GM19240 (cell line): ENCODE data around the gene SPTBN5.

ENCODE experiments used
- DNase-seq: peaks from one replicate; pipeline ENCODE4 v3.0.0; 2011; ENCODE audit warnings: low spot score; ENCODE audit not compliant: insufficient read length

SPTBN5 gene

GRCh38 chr15:41825572-41826535 is 68.0 kb downstream of the SPTBN5 start:
- DNase-seq, result no peak

- DNase-seq, result no peak
Measured at GRCh38 chr15:41825145-41825544, 68.7 kb downstream of the SPTBN5 start.

- DNase-seq, result no peak
Measured at GRCh38 chr15:41824062-41824745, 69.6 kb downstream of the SPTBN5 start.

- DNase-seq, result no peak
Measured at GRCh38 chr15:41823502-41823901, 70.4 kb downstream of the SPTBN5 start.

- no peak for DNase-seq
Measured at GRCh38 chr15:41822957-41823356, 70.9 kb downstream of the SPTBN5 start.

DNA sequence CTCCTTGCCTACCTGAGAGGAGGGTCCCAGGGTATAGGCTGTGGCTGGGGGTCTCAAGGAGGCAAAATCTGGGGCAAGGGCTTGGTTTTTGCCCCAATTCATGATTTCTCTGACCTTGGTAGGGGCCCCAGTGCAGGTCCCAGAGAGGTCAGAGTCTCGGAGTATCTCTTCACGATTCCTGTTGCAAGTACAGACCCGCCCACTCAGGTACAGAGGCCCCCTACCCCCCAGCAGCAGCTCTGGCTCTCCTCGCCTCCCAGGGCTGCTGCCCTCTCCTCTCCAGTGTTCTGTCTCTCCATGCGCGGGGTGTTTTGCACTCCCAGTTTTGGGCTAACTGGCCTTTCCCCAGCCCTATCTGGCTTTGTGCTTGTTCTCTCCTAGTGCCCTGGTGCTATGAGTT is 71.4 kb downstream of the SPTBN5 start:
- DNase-seq, result no peak

DNA sequence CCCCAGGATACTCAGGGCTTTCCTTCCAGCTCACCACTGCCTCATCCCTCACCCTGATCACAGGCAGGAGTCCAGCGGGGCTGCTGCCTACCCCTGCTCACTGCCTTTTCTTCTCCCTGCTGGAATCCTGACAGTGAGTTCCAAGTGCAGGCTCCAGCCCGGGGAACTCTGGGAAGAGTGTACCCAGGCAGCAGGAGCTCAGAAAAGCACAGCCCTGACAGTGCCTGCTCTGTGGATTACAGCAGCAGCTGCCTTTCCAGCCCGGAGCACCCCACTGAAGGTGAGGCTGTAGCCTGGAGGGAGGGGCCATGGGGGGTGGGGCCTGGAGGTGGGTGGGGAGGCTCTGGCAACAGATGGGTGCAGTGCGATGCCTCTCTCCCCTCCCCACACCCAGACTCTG is 72.0 kb downstream of the SPTBN5 start:
- DNase-seq, result no peak

- DNase-seq, result no peak
Measured at GRCh38 chr15:41820791-41821423, 72.9 kb downstream of the SPTBN5 start.

DNA sequence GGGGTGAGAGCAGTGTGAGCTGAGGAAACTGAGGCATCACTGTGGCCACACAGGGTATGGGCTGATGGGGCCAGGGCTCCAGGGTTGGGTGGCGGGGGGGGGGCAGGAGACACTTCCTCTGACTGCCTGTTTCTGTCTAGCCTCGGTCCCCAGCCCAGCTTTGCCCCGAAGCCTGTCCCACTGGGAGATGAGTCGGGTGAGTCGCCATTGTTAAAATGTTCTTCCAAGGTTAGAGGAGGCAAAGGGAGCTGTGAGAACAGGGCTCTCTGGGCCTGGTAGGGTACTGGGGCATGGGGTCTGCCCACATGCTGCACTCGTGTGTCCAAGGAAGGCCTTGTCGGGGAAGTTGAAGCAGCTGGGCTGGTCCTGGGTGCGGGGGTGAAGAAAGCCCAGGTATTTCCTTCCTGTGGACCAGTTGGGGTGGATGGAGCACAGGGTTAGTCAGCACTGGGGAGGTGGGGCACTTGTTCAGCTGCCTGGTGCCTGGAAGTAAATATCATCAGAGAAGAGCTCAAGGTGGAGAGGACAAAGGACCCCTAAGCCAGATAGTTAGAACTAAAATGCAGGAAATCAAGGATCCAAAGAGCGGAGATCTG is 74.3 kb downstream of the SPTBN5 start:
- no peak for DNase-seq

- no peak for DNase-seq
Measured at GRCh38 chr15:41817781-41818180, 76.1 kb downstream of the SPTBN5 start.

DNA sequence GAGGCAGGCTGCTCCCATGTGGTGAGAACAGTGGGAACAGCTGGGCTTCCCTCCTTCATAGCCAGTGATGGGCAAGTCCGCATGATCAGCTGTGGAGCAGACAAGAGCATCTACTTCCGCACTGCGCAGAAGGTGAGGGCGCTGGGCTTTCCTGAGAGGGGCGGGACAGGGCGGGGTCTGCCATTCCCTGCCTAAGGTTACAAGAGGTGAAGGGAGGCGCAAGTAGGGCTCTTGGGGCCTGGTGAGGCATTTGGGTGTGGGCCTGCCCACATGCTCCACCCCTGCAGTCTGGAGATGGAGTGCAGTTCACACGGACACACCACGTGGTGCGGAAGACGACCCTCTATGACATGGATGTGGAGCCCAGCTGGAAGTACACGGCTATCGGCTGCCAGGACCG is 76.5 kb downstream of the SPTBN5 start:
- DNase-seq, result no peak

GRCh38 chr15:41816788-41817187 is 77.1 kb downstream of the SPTBN5 start:
- no peak for DNase-seq

DNA sequence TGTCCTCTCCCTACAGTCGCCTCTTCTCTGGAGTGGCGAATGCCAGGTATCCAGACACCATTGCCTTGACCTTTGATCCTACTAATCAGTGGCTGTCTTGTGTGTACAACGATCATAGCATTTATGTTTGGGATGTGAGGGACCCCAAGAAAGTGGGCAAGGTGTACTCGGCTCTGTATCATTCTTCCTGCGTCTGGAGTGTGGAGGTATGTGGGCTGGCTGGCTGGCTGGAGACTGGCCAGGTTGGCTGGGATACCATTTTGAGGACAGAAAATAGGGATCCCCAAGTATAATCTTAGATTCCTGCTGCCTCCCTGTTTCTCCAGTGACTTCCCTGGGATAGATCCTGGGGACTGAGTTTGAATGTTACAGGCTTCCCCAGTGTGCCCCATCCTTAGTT is 79.3 kb downstream of the SPTBN5 start:
- no peak for DNase-seq

DNA sequence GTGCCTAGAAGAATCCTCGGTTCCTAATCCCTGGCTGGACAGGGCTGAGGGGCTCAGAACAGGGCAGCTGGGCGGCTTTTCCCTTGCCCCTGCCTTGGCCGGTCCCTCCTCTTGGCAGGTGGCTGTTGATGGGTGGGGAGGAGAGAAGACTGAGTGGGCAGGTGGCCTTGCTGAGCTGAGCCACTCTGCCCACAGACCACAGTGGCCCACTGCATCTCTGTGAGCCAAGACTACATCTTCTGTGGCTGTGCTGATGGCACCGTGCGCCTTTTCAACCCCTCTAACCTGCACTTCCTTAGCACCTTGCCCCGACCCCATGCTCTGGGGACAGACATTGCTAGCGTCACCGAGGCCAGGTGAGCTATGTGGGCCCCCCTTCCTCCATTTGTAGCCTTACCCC is 80.4 kb downstream of the SPTBN5 start:
- no peak for DNase-seq

DNA sequence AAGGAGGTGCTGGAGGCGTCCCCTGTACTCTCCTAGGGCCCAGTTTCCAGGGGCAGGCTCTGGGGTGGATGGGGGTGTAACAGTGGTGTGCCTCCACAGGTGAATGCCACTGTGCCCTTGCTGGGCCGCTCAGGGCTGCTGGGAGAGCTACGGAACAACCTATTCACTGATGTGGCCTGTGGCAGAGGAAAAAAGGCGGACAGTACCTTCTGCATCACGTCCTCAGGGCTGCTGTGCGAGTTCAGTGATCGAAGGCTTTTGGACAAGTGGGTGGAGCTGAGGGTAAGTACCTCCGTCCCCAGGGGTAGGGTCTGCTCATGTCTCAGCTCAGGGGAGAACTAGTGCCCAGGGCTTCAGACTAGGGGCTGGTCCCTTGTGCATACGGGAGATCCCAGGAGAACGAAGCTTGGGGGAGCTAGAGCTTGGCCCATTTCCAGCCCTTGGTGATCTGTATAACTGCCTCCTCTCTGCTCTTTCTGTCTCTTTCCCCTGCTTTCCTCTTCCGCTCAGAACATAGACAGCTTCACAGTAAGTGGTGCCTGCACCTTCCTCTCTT is 81.0 kb downstream of the SPTBN5 start:
- DNase-seq, result no peak

- DNase-seq, result peak; percentile 64
Measured at GRCh38 chr15:41811432-41812195, 82.2 kb downstream of the SPTBN5 start.

- DNase-seq, result no peak
Measured at GRCh38 chr15:41810651-41811431, 83.0 kb downstream of the SPTBN5 start.

DNA sequence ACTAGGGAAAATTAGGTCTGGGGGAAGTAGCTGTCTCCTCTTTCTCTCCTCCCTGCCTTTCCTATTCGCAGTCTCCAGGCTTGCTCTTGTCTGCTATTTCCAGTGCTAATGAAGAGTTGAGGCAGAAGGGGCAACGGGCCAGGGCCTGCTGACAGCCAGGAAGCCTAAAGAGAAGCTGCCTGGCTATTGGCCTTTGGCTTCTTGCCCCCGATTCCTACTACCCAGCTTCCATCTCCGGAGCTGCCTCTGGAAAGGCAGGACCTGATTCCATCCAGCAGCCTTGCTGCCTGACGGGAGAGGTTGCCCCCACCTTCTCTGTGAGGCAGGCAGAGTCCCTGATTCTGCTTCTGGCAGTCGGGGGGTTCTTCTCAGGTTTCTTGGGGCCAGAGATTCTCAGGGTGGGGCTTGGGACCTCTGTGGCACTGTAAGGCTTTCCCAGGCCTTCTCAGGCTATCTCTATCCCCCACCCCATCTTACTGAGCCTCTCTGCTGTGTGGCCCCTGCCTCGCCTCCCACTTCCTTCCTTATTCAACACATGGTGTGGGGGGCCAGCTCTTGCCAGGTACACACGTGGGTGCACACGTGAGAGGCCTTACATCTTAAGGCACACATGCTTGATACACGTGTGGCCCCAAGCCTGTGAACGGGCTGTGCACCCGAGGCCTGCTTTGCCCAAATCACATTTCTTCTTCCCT is 84.2 kb downstream of the SPTBN5 start:
- no peak for DNase-seq

DNA sequence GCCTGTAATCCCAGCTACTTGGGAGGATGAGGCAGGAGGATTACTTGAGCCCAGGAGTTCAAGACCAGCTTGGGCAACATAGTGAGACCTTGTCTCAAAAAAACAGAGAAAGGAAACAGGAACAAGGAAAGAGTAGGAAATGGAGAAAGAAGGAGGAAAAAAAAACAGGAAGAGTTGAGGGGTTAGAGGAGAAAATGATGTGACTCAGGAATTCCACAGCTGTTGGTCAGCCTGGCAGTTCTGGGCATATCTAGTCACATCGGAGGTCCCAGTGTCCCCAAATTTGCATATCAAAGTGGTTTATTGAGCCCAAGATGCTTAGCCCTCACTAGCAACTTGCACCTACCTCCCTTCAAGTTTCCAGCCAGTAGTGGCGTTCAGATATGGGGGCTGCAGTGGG is 84.7 kb downstream of the SPTBN5 start:
- no peak for DNase-seq
